HepG2 (cell line): ENCODE results near the gene ZNF189. TPM values are rescaled to one million over a fixed set of nuclear protein-coding genes. Genes with fewer than 3 reads are reported as not detected.

ENCODE experiments used
- CBX1 ChIP-seq: IDR thresholded peaks from one replicate; pipeline ENCODE4 v1.6.1; 2016; ENCODE audit warnings: antibody characterized with exemption, low read depth
- ETV5 ChIP-seq: IDR thresholded peaks from 2 replicates; pipeline ENCODE4 v1.6.1; 2018; ENCODE audit warnings: missing biosample characterization, missing genetic modification reagents, inconsistent platforms, borderline replicate concordance
- JDP2 ChIP-seq: sonication (generic); formaldehyde crosslinking; IDR thresholded peaks from 2 replicates; pipeline ENCODE4 v1.8.1; 2022; ENCODE audit warnings: missing genetic modification reagents, borderline replicate concordance
- KDM3A ChIP-seq: IDR thresholded peaks from 2 replicates; pipeline ENCODE4 v1.6.1; 2018; ENCODE audit warnings: low read depth, missing compliant biosample characterization
- KLF15 ChIP-seq: sonication (generic); formaldehyde crosslinking; IDR thresholded peaks from 2 replicates; pipeline ENCODE4 v1.8.1; 2023; ENCODE audit warnings: borderline replicate concordance, mild to moderate bottlenecking, inconsistent platforms, missing genetic modification reagents, mixed read lengths
- NCOA2 ChIP-seq: sonication (generic); formaldehyde crosslinking; IDR thresholded peaks from 2 replicates; pipeline ENCODE4 v1.8.0; 2022; ENCODE audit warnings: inconsistent platforms
- NFE2L1 ChIP-seq: sonication (generic); formaldehyde crosslinking; IDR thresholded peaks from 2 replicates; pipeline ENCODE4 v1.4.0; 2020; ENCODE audit warnings: missing genetic modification reagents, mild to moderate bottlenecking, borderline replicate concordance
- RBFOX2 ChIP-seq: fragments of 200-400 bp; formaldehyde crosslinking; IDR thresholded peaks from 2 replicates; pipeline ENCODE4 v1.6.1; 2017; ENCODE audit warnings: low read depth, mild to moderate bottlenecking, low read length
- SKI ChIP-seq: fragments of 450-650 bp; IDR thresholded peaks from one replicate; pipeline ENCODE4 v1.6.1; 2018; ENCODE audit warnings: mild to moderate bottlenecking; ENCODE audit not compliant: partially characterized antibody
- SMC3 ChIP-seq: IDR thresholded peaks from 2 replicates; pipeline ENCODE4 v1.6.1; 2011; ENCODE audit warnings: low read length, improper control_type of control experiment
- ZNF326 ChIP-seq: sonication (generic); formaldehyde crosslinking; IDR thresholded peaks from 2 replicates; pipeline ENCODE4 v1.4.0; 2020; ENCODE audit warnings: missing genetic modification reagents, borderline replicate concordance
- ZNF343 ChIP-seq: sonication (generic); formaldehyde crosslinking; IDR thresholded peaks from 2 replicates; pipeline ENCODE4 v1.4.0; 2020; ENCODE audit warnings: mild to moderate bottlenecking, missing genetic modification reagents
- ZNF567 ChIP-seq: sonication (generic); formaldehyde crosslinking; IDR thresholded peaks from 2 replicates; pipeline ENCODE4 v1.8.1; 2023; ENCODE audit warnings: mild to moderate bottlenecking, missing genetic modification reagents, borderline replicate concordance
- ZNF607 ChIP-seq: sonication (generic); formaldehyde crosslinking; IDR thresholded peaks from 2 replicates; pipeline ENCODE4 v1.5.1; 2020; ENCODE audit warnings: missing genetic modification reagents, mild to moderate bottlenecking, borderline replicate concordance
- ZNF674 ChIP-seq: sonication (generic); formaldehyde crosslinking; IDR thresholded peaks from 2 replicates; pipeline ENCODE4 v1.5.0; 2020; ENCODE audit warnings: low read depth, mild to moderate bottlenecking, missing genetic modification reagents
- ZNF737 ChIP-seq: sonication (generic); formaldehyde crosslinking; IDR thresholded peaks from 2 replicates; pipeline ENCODE4 v1.5.0; 2020; ENCODE audit warnings: missing genetic modification reagents, mild to moderate bottlenecking, borderline replicate concordance
- ZNF780A ChIP-seq: sonication (generic); formaldehyde crosslinking; IDR thresholded peaks from 2 replicates; pipeline ENCODE4 v1.8.0; 2022; ENCODE audit warnings: mild to moderate bottlenecking, missing genetic modification reagents, moderate library complexity
- ZNF83 ChIP-seq: sonication (generic); formaldehyde crosslinking; IDR thresholded peaks from 2 replicates; pipeline ENCODE4 v1.4.0; 2020; ENCODE audit warnings: missing genetic modification reagents, mild to moderate bottlenecking, borderline replicate concordance
- ZSCAN29 ChIP-seq: sonication (generic); formaldehyde crosslinking; conservative IDR thresholded peaks from 2 replicates; pipeline ENCODE4 v1.4.0; 2020; ENCODE audit warnings: mild to moderate bottlenecking, missing genetic modification reagents
- polyA plus RNA-seq, 8 experiments: library from polyadenylated mRNA; depleted of rRNA in 3 of 8; stranded (reverse) in 7 of 8; unstranded in 1 of 8; fragments of >200 nt; fragmentation: Illumina TruSeq in 4 of 8; extraction: Trizol in 4 of 8; gene quantifications; 2 replicates each; pipeline versions ENCODE4 v1.2.1 to v1.2.3, GENCODE V29; 2011 to 2016; ENCODE audit warnings: low read depth in 4 of 8, missing spikeins in 1 of 8, mixed read lengths in 1 of 8; ENCODE audit not compliant: insufficient read depth in 1 of 8
- total RNA-seq, 5 experiments: library from RNA; depleted of rRNA; stranded (reverse); fragments of >200 nt; fragmentation: Illumina TruSeq; extraction: Trizol; gene quantifications; 2 replicates each; pipeline ENCODE4 v1.2.3, GENCODE V29; 2016; ENCODE audit warnings: low read depth in 1 of 5
- TF ChIP-seq, protein P1 (sequence below): sonication (generic); formaldehyde crosslinking; IDR thresholded peaks from 2 replicates; pipeline ENCODE4 v1.8.1; 2022; ENCODE audit warnings: mild to moderate bottlenecking, missing genetic modification reagents
- TF ChIP-seq, protein P2 (sequence below): sonication (generic); formaldehyde crosslinking; IDR thresholded peaks from 2 replicates; pipeline ENCODE4 v1.8.0; 2022; ENCODE audit warnings: missing genetic modification reagents, mild to moderate bottlenecking, inconsistent platforms, borderline replicate concordance
- TF ChIP-seq, protein P3 (sequence below): sonication (generic); formaldehyde crosslinking; IDR thresholded peaks from 2 replicates; pipeline ENCODE4 v1.4.0; 2020; ENCODE audit warnings: missing genetic modification reagents, mild to moderate bottlenecking, borderline replicate concordance
- TF ChIP-seq, protein P4 (sequence below), 2 experiments: IDR thresholded peaks; 2 replicates each; pipeline ENCODE4 v1.6.1; 2011 to 2012; ENCODE audit warnings: low read length in 2 of 2, borderline replicate concordance in 1 of 2, low read depth in 1 of 2, mild to moderate bottlenecking in 1 of 2, moderate library complexity in 1 of 2

The ZNF189 gene
- total and polyA plus RNA-seq, 2 of the 13 experiments (the other 11 are each of a cell fraction or from before 2014, with no cell fraction given): 8.4 to 50.0 TPM

DNA sequence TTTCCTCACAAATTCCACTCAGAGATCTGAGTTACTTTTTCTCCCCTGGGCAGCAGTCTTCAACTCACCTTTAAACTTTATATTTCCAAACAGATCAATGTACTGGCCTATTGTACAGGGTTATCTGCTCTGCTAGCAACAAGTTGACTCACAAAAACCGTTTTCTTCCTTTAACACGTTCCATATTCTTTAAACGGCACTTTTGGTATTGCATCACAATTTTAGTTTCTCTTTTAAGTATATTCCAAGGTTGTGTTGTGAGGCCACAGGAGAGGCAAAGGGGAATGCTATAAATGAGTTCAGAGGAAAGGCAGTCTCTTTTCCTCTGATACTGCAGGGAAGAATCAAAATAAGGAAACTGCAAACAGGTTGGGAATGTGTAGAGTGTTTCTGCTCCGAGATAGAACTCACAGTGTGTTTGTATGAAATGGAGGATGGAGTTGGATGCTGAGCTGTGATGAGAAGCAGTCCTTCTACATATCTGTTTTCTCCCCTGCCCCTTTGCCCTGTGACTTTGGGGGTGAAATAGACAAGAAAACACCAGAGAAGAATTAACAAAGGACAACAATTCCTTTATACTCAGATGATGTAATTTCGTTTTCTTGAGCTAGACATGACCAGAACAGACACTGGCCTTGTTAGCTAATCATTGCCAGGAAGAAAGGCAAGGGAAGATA, 46.8 kb downstream of the ZNF189 start (continued):
- TF ChIP-seq, protein P1, sequence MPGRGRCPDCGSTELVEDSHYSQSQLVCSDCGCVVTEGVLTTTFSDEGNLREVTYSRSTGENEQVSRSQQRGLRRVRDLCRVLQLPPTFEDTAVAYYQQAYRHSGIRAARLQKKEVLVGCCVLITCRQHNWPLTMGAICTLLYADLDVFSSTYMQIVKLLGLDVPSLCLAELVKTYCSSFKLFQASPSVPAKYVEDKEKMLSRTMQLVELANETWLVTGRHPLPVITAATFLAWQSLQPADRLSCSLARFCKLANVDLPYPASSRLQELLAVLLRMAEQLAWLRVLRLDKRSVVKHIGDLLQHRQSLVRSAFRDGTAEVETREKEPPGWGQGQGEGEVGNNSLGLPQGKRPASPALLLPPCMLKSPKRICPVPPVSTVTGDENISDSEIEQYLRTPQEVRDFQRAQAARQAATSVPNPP (CRISPR knock-in tag): 0 out of 2 replicates have a peak, but pooled peaks have one; percentile 19
- TF ChIP-seq RBFOX2 (no peak), ZNF567 (no peak), SMC3 (no peak), ZNF780A (CRISPR knock-in tag) (no peak), ZNF674 (CRISPR knock-in tag) (no peak), SKI (peak; percentile 11), ETV5 (no peak), ZNF83 (no peak), KDM3A (CRISPR knock-in tag) (0 out of 2 replicates have a peak, but pooled peaks have one; percentile 15), KLF15 (CRISPR knock-in tag) (no peak), CBX1 (no peak), ZNF607 (CRISPR knock-in tag) (no peak), ZNF737 (no peak), ZSCAN29 (CRISPR knock-in tag) (peak; percentile 84; the same call in 1 of the 2 replicates), JDP2 (CRISPR knock-in tag) (no peak), NCOA2 (CRISPR knock-in tag) (peak; percentile 63), ZNF326 (CRISPR knock-in tag) (no peak), ZNF343 (CRISPR knock-in tag) (no peak), NFE2L1 (CRISPR knock-in tag) (no peak)
- TF ChIP-seq, protein P2, sequence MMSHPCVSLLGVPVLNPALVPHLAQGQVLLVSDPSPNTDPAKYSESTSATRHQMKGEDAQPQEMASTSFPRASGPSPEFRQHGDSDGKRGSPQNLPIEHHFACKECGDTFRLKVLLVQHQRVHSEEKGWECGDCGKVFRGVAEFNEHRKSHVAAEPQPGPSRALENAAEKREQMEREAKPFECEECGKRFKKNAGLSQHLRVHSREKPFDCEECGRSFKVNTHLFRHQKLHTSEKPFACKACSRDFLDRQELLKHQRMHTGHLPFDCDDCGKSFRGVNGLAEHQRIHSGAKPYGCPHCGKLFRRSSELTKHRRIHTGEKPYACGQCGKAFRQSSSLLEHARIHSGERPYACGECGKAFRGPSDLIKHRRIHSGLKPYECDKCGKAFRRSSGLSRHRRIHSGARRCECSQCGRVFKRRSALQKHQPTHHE (CRISPR knock-in tag): no peak
- TF ChIP-seq, protein P3, sequence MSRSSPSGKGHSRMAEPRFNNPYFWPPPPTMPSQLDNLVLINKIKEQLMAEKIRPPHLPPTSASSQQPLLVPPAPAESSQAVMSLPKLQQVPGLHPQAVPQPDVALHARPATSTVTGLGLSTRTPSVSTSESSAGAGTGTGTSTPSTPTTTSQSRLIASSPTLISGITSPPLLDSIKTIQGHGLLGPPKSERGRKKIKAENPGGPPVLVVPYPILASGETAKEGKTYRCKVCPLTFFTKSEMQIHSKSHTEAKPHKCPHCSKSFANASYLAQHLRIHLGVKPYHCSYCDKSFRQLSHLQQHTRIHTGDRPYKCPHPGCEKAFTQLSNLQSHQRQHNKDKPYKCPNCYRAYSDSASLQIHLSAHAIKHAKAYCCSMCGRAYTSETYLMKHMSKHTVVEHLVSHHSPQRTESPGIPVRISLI (CRISPR knock-in tag): no peak
- TF ChIP-seq, protein P4, sequence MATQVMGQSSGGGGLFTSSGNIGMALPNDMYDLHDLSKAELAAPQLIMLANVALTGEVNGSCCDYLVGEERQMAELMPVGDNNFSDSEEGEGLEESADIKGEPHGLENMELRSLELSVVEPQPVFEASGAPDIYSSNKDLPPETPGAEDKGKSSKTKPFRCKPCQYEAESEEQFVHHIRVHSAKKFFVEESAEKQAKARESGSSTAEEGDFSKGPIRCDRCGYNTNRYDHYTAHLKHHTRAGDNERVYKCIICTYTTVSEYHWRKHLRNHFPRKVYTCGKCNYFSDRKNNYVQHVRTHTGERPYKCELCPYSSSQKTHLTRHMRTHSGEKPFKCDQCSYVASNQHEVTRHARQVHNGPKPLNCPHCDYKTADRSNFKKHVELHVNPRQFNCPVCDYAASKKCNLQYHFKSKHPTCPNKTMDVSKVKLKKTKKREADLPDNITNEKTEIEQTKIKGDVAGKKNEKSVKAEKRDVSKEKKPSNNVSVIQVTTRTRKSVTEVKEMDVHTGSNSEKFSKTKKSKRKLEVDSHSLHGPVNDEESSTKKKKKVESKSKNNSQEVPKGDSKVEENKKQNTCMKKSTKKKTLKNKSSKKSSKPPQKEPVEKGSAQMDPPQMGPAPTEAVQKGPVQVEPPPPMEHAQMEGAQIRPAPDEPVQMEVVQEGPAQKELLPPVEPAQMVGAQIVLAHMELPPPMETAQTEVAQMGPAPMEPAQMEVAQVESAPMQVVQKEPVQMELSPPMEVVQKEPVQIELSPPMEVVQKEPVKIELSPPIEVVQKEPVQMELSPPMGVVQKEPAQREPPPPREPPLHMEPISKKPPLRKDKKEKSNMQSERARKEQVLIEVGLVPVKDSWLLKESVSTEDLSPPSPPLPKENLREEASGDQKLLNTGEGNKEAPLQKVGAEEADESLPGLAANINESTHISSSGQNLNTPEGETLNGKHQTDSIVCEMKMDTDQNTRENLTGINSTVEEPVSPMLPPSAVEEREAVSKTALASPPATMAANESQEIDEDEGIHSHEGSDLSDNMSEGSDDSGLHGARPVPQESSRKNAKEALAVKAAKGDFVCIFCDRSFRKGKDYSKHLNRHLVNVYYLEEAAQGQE (IDR thresholded peaks at IDR 0.05; ENCODE audit: borderline replicate concordance in 1 of 2, low read depth in 1 of 2, low read length in 2 of 2): no peak
